ENCODE results near the gene PCSK9.
A peak's percentile ranks its signal among the peaks of the same experiment; 100 is the strongest.

PCSK9 gene

DNA sequence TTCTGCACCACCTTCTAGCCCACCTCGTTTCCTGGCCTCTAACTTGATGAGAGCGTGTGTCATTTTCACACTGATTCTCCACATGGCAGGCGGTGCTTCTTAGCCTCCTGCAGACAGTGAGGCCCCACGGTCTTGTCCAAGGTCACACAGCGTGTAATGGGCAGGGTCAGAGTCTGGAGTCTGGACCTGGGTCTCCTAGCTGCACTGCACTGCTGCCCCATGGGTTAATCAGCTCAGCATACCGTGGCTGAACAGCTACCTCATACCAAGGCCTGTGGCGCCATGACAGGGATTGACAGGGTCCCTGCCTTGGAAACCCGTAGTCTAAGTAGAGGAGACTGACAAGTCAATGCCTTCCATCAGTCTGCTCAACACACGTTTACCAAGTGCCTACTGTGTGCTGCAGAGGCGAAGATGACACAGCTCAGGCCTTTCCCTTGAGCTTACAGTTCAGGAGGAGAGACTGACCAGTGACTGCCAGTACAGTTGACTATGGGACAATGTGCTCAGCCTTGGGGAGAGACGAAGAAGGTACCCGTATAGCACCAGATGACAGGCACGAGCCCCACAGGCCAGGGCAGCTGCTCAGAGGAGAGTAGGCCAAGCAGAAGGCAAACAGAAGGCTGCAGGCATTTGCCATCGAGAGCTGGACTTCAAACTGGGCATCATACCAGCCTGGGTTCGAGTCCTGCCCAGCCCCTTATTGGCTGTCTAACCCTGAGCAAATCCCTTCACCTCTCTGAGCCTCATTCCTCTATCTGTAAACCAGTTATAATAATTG lies 5.5 kb downstream of the PCSK9 start:
- DNase-seq (ENCODE audit: low read depth in 2 of 2): no peak

DNA sequence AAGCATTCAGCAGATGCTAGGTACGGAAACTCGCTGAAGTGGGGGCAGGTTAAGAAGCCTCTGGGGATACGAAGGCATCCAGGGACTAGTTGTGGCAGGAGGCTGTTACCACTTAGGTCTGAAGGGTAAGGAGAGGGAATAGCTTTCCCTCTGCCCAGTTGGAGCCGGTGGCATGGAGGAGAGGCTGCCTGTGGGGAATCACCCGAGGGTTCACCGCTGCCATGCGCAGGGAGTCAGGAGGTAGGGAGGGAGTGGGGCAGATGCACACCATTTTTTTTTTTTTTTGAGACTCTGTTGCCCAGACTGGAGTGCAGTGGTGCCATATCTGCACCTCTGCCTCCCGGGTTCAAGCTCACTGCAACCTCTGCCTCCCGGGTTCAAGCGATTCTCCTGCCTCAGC lies 6.1 kb downstream of the PCSK9 start:
- DNase-seq (ENCODE audit: low read depth in 2 of 2): no peak

DNA sequence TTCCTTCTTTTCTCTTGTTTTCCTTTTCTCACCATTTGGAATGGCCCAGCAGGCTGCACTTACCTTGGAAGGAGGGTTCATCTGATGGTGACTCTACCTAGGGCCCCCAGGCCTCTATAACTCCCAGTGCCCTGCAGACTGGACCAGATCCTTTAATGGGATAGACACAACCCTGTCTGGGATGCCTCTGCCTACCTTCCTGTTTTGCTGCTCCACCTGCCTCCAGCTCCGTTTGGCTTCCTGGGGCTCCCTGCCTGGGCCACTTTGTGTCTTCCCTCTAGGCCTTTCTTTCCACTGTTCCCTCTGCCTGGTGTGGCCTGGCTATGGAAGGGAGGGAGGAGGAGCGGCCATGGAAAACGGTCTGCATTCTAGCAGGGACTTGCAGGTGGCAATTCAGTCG lies 7.5 kb downstream of the PCSK9 start:
- DNase-seq (ENCODE audit: low read depth in 2 of 2): no peak

DNA sequence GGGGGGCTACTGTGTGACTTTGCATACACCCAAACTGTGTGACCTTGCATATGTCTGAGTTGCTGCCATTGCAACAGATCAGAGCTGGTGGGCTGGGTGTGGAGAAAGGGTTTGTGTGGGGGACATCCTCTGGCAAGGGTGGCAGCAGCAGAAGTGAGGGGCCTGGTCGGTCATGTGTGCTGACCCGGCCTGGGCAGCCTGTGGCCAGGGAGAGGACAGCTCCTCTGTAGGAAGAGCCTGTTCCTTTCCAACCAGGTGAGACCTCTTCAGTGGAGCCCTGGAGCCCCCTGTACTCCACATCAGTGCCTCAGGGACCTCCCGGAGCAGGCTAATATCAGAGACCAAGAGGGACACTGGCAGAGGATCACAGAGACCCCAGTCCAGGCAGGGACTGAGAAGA lies 8.3 kb downstream of the PCSK9 start:
- DNase-seq (ENCODE audit: low read depth in 2 of 2): no peak

DNA sequence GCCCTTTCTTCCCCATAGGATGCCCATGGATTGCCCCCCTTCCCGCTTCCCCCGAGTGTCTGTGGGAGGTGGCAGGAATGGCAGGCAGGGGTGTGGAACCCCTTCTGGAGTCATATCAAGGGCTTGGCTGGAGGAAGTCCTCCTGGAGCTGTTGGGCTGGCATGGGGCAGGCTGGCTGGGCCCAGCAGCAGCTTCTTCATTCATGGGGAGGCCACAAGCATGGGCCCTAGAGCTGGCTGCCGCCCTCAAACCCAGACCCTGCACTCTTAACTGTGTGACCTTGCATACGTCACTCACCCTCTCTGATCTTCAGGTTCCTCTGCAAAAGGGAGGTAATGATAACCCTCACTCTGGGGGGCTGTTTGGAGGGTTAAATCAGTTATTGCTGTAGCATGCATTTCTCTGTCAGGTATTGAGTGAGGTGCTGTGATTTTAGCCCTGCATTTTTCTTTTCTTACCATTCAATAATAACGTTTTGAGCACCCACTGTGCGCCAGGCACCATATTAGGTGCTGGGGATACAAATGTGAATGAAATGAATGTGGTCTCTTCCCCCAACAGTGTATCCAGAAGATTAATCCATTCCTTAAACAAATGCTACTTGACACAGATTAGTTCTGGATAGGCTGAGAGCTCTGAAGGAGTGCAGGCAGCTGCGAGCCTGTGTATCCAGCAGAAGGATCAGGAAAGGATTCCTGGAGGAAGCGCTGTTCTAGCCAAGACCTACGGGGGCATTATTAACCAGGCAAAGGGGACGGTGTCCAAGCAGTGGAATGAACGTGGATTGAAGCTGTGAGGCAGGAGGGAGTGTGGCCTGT lies 9.3 kb downstream of the PCSK9 start:
- DNase-seq (ENCODE audit: low read depth in 2 of 2): no peak

DNA sequence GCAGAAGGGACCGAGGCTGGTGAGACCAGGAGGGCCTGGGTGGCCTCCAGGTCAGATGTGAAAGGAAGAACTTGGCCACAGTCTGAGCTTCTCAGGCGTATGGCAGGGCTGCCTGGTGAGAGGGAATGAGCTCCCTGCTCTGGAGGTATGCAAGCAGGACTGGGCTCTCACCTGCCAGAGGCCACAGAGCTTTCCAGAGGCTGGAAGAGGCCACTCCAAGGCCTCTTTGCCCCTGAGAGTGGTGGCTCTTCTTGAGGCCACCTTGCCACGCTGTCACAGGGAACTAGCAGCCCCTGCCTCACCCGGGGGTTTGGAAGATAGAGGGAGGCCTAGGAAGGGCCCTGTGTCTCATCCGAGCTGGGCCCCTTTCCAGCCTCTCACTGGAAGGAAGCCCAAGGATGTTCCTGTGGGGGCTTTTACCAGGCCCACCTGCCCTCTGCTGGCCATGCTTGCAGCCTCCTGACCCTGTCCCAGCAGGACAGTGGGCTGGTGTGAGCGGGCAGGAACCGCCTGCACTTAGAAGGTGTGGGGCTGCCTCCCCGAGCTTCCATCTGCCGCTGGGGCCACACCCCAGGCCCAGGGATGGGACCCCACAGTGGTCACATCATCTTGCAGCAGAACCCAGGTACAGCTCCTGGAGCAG lies 10.0 kb downstream of the PCSK9 start:
- DNase-seq (ENCODE audit: low read depth in 2 of 2): no peak

DNA sequence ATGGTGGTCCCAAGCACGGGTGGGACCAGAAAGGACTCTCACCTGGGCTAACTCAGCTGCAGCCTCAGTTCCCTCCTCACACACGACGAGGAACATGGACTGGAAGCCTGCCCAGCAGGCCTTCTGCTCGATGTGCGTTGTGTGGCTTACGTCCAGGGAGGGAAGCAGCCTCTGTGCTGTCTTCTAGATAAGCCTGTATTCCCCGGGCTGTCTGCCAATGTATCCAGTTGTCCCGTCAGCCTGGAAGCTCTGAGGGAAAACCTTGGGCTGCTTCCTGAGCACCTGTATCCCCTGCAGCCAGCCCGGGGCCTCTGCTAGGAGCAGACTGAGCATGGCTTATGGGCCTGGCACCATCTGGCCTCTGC lies 10.5 kb downstream of the PCSK9 start:
- DNase-seq (ENCODE audit: low read depth in 2 of 2): no peak

DNA sequence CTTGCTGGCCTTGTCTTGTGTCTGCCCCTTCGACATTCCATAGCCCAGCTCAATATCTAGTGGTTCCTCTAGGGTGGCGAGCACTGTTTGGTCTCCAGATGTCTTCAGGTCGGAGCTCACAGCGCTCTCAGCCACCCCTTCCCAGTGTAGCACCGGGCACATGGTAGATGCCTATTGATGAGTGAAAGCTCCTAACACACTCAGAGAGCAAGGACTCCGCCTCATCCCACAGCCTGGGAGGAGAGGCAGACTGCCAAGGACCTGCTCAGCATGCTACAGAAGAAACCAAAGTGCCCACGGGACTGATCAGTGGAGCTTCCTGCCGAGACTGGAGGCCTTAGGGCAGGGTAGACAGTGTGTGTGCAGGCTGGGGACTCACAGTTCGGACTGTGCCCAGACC lies 10.9 kb downstream of the PCSK9 start:
- peak; percentile 17 to 20 for DNase-seq (ENCODE audit: low read depth in 2 of 2)

DNA sequence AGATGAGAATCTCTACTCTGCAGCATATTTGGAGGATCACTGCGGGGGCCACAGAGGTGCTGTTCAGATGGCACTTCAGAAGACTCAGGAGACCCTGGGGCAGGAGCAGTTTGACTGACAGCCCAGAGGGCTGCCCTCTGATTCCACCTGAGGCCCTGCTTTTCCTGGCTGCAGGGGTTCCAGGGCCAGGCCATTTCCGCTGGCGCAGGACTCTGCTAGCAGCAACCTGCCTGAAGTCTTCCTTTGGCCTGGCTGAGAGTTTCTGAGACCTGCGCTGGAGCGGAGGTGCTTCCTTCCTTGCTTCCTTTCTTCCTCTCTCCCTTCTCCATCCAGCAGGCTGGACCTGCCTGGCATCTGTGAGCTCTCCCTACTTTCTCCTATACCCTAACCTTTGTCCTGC lies 11.8 kb downstream of the PCSK9 start:
- no peak for DNase-seq (ENCODE audit: low read depth in 2 of 2)

DNA sequence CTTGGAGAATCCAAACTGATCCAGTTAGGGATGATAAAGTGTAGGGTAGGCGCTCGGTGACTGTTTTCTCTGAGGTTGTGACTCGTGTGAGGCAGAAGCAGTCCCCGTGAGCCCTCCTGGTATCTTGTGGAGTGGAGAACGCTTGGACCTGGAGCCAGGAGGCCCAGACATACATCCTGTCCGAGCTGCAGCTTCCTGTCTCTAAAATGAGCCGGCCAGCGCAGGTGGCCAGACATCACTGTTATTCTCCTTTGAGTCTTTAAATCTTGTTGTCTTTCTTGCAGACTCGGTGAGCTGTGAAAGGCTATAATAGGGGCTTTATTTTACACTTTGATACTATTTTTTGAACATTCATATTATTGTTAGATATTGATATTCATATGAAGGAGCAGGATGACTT lies 12.3 kb downstream of the PCSK9 start:
- DNase-seq (ENCODE audit: low read depth in 2 of 2): no peak

DNA sequence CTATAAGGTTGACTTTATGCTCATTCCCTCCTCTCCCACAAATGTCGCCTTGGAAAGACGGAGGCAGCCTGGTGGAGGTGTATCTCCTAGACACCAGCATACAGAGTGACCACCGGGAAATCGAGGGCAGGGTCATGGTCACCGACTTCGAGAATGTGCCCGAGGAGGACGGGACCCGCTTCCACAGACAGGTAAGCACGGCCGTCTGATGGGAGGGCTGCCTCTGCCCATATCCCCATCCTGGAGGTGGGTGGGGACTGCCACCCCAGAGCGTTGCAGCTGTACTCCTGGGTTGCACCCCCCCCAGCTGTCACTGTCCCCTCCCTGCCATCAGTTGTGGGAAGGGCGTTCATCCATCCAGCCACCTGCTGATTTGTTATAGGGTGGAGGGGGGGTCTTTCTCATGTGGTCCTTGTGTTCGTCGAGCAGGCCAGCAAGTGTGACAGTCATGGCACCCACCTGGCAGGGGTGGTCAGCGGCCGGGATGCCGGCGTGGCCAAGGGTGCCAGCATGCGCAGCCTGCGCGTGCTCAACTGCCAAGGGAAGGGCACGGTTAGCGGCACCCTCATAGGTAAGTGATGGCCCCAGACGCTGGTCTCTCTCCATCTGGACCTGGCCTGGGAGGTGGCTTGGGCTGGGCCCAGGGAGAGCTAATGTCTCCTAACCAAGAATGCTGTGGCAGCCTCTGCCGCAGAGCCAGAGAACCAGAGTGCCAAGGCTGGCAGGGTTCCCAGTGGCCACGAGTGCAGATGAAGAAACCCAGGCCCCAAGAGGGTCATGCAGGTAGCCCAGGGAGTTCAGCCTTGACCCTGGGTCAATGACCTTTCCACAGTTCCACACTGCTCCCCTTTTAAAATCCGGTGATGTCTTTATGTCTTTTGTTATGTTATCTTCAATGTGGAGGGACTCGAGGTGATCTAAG lies 13.1 kb downstream of the PCSK9 start:
- DNase-seq (ENCODE audit: low read depth in 2 of 2): no peak

DNA sequence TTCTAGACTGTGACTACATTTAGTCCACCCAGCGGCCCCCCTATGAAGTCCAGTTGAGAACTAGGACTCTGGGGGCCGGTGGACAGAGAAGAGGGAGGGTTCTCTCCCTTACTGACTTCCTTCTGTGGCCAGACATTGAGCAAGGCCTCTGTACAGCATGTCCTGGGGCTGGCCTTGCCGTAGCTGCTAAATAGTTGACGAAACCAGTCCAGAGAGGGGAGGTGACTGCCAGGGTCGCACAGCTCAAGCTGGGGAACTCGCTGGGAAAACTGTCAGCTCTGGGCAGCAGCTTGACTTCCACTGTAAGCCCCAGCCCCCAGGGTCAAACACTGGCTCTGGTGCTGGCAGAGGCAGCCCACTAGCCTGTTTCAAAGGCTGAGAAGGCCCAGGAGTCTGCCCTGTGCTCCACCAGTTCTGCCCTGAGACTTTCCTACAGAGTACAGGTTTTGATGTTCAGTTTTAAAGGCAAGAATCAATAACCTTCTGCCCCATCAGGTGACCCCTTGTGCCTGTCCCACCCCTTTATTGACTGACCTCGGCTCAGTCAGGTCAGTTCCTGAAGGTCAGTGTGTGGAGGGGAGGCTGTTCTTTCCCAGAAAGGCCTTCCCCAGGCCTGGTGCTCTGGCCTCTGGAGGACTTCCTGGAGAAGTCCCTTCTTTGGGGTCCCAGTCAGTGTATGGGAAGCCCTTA lies 14.1 kb downstream of the PCSK9 start:
- DNase-seq (ENCODE audit: low read depth in 2 of 2): no peak

DNA sequence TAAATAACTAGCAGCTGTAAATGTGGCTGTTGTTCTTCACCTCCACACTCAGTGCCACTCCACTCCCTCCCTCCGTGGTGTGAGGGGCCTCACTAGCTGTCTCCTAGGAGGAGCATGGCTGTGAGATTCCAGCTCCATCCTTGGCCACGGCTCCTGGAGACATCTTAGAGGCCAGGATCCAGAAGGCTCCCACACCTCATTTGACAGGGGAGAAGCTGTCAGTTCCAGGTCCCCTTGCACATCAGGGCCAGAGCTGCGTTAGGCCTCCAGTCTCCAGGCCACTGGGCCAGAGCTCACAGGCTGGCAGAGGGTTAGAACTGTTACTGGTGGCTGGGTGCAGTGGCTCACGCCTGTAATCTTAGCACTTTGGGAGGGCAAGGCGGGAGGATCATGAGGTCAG lies 15.0 kb downstream of the PCSK9 start:
- no peak for DNase-seq (ENCODE audit: low read depth in 2 of 2)

DNA sequence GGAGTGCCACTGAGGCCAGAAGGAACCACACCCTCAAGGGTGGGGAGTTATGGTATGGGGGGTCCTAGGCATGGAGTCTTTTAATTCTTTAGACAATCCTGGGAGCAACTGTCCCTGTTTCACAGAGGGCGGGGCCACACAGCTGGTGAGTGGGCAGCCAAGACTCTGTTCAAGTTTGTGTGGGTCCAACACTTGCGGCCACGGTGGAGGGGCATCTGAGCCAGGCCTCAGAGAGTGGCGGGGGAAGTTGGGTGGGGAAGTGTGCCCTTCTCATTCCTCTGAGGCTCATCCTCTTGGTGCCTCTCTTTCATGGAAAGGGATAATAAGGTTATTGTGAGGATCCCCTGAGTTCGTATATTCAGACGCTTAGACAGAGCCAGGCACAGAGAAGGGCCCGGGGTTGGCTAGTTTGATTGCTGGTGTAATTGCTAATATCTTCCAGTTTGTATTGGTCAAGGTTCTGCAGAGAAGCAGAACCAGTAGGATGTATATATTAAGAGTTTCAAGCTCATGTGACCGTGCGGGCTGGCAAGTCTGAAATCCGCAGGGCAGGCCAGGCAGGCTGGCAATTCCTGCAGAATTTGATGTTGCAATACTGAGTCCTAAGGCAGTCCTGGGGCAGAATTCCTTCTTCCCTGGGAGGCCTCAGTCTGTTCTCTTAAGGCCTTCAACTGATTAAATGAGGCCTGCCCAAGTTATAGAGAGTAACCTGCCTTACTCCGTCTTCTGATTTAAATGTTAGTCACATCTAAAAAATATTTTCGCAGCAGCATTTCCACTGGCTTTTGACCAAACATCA lies 15.9 kb downstream of the PCSK9 start:
- DNase-seq (ENCODE audit: low read depth in 2 of 2): no peak

DNA sequence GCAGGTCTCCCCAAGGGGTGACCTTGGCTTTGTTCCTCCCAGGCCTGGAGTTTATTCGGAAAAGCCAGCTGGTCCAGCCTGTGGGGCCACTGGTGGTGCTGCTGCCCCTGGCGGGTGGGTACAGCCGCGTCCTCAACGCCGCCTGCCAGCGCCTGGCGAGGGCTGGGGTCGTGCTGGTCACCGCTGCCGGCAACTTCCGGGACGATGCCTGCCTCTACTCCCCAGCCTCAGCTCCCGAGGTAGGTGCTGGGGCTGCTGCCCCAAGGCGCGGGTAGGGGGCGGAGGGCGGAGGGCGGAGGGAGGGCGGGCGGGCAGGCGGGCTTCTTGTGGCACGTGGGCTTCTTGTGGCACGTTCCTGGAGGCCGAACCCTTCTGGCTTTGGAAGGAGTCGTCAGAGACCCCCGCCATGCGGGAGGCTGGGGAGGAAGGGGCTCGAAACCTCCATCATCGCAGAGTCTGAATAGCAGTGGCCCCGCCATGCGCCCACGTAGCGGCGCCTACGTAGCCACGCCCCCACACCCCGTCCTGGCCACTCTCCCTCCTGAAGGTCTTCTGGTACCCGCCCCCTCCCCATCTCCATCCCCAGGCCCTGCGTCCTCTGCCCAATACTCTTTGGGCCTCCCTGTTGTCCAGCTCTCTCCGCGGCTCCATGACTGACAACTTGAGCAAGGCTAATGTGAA lies 16.7 kb downstream of the PCSK9 start:
- no peak for DNase-seq (ENCODE audit: low read depth in 2 of 2)

DNA sequence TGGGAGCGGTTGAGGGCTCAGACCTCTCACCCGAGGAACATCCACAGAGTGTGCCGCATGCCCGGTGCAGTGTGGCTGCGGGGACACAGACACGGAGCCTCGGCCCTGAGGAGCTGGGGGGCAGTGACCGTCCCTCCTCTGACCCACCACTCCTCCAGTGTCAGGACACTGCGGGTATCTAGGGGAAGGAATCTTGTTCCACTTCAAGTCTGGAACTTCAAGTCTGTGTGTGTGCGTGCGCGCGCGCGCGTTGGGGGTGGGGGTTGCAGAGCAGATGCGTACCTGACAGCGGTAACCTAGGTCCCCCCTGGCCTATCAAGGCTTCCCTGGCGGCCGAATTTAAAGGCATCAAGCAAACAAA lies 17.3 kb downstream of the PCSK9 start:
- no peak for DNase-seq (ENCODE audit: low read depth in 2 of 2)

DNA sequence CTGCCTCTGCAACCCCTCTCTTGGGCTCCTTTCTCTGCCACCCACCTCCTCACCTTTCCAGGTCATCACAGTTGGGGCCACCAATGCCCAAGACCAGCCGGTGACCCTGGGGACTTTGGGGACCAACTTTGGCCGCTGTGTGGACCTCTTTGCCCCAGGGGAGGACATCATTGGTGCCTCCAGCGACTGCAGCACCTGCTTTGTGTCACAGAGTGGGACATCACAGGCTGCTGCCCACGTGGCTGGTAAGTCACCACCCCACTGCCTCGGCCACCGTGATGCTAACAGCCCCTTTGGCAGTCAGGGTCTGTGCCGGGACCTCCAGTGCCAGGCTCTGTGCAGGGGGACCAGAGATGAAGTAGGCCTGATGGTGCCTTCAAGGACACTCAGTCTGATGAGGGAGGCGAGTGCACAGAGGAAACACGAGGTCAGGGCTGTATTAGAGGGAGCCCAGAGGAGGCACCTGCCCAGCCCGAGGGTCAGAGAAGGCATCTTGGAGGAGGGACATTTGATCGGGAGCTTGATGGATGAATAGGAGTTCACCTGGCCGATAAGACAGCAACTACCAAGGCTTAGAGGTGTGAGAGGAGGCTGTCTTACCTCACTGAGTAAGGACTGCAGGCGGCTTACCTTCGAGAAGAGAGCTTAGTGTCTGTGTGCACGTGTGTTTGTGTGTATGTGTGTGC lies 18.1 kb downstream of the PCSK9 start:
- no peak for DNase-seq (ENCODE audit: low read depth in 2 of 2)

DNA sequence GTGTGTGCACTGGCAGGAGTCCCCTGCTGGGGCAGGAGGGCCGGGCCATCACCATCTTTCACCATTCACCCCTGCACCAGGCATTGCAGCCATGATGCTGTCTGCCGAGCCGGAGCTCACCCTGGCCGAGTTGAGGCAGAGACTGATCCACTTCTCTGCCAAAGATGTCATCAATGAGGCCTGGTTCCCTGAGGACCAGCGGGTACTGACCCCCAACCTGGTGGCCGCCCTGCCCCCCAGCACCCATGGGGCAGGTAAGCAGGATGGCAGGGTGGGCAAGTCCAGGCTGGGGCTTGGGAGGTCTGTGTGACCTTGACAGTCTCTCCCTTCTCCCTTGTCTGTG lies 18.6 kb downstream of the PCSK9 start:
- no peak for DNase-seq (ENCODE audit: low read depth in 2 of 2)
